Measurements from ENCODE around the gene LRRC45.

- TF ChIP-seq CTCF (IDR thresholded peaks at IDR 0.05) = no peak
- TF ChIP-seq POLR2A (IDR thresholded peaks at IDR 0.05) = no peak
Observed at GRCh38 chr17:82050761-82051641, 27.9 kb downstream of the LRRC45 start.

All from heart left ventricle (tissue), 13 donors.